Jurkat, Clone E6-1 (cell line): ENCODE data around the gene CELSR1.

Source experiments
- DNase-seq: peaks from one replicate; pipeline ENCODE4 v3.0.0-alpha.2; 2011; ENCODE audit warnings: low read depth, low spot score
- H3K4me3 ChIP-seq: 2 replicates; pipeline ENCODE4 v1.5.1; 2011; ENCODE audit warnings: mild to moderate bottlenecking, low read length, control low read depth, moderate library complexity

Gene CELSR1

DNA sequence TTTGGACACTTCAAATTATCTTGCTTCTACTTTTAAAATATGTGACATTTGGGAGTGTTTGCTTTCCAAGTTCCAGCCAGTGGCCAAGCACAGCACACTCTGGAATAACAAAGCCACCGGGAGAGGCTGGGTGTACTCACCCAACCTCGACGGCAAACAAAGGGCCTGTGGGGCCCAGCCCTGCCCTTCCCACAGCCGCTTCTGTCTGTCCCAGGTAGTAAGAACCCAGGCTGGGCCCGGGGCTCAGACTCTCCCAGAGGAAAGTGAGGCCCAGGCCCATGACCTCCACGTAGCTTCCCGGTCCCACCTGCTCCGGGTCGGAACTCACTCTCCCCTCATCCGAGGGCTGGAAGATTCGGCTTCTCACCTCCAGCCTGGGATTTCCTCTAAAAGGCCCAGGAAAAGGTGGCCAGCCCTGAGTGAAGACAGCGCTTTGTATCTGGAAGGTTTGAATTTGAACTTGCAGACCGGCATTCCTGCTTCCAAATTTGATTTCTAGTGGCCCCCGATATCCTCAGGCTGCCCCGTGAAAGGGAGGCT is 93.5 kb downstream of the CELSR1 start:
- no peak overlapping the region for H3K4me3 ChIP-seq
- DNase-seq = no peak

DNA sequence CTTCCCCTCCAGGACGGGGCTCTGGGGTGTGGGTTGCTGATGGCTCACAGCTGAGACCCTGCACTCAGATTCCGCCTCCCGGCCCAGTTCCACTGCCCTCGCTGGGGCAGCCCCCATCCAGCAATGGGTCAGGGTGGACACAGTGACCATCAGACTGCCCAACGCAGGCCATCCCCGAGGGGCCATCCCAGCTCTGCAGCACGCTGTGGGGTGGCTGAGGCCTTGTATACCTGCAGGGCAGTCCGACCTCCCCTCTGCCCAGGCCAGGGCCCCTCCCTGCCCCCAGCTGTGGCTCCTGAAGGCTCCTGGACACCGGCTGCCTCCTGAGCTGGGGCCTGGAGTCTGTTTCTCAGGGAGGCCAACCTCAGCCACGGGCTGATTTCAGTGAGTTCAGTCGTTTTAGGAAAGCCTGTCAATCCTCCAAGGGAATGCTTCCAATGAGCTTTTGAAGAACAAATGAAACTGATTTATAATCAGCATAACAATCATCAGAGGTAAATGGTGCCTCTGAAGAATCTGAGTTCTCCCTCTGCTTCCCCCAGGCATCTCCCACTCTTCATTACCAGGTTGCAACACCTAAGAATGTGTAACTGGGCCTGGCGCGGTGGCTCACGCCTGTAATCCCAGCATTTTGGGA is 95.1 kb downstream of the CELSR1 start:
- no peak overlapping the region for H3K4me3 ChIP-seq
- no peak for DNase-seq

DNA sequence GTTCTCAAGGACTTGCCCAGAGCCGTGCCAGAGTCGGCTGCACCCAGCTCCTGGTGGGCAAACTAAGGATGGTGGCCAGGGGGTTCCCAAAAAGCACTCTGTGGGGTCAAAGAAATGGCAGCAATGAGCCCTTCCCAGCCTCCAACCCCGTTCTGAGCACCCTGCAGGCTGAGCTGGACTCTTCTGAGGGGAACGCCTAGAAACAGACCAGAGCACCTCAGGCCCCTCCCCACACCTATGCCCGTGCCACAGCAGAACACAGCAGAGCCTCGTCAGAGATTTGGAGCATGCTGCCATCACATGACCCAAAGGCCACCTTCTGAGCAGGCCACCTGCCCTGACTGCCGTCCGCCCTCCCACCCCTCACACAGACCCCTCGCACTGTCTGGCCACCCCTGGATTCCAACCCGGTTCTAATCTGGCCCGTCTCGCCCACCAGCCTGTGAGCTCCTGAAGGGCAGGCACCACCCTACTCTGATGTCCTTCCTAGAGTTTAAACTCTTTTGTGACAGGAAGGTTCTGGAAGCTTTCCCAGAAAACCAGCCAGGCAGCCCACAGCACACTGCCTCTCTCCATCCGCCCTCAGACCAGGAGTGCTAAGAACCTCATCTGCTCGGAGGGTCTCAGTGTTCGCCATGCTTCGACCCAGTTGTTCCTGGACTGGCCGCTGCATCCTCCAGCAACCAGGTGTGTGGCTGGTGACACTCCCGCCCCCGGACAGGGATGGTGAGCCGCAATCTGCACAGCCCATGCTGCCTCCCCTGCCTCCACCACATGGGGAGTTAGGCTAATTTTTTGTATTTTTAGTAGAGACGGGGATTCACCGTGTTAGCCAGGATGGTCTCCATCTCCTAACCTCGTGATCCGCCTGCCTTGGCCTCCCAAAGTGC is 97.6 kb downstream of the CELSR1 start:
- no peak overlapping the region for H3K4me3 ChIP-seq
- DNase-seq = no peak

GRCh38 chr22:46439111-46439510 is 98.3 kb downstream of the CELSR1 start:
- no peak for DNase-seq
- H3K4me3 ChIP-seq = no peak overlapping the region

- DNase-seq = no peak
- H3K4me3 ChIP-seq = no peak overlapping the region
These were observed 99.6 kb downstream of the CELSR1 start for GRCh38 chr22:46437671-46438440.

DNA sequence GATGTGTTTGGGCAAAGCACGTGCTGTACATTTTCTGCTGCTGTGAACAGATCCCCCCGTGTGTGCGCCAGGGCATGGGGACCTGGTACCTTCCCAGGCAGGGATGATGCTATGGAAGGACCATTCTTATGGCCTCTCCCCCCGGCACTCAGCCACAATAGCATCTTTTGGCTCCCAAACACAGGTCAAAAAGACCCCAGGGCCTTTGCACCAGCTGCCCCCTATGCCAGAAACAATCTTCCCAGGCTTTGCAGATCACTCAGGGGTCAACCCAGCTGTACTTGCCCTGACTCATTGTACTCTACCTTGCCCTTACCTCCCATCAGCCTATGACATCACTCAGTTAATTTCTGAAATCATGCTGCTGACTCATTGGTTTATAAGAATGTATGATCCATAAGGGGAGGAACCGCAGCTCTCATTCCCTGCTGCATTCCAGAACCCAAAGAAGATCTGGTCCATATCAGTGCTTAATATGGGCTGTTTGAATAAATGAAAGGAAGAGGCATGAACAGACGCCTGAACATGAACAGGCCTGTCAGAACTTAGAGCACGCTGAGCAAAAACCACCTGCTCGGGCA is 100.7 kb downstream of the CELSR1 start:
- H3K4me3 ChIP-seq = no peak overlapping the region
- DNase-seq = no peak

DNA sequence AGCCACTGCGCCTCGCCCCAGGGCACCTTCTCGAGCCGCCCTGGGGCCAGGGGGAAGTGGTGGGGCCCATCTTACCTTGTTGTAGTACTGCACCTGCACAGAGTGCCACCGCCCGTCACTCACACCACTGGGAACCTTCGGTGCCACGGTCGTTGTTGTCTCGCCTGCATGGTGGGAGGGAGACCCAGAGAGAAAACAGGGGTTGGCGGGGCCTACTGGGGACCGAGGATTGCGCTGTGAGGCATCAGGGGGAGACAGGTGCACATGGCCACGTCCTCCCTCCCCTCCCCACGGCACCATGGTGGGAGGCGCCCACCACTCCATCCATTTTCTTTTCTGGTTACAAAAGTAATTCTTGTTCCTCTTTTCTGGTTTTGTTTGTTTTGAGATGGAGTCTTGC is 104.1 kb downstream of the CELSR1 start:
- no peak overlapping the region for H3K4me3 ChIP-seq
- no peak for DNase-seq

GRCh38 chr22:46432164-46433068 is 105.0 kb downstream of the CELSR1 start:
- peak; percentile 18 for DNase-seq
- H3K4me3 ChIP-seq = peak overlapping the region; percentile 23

DNA sequence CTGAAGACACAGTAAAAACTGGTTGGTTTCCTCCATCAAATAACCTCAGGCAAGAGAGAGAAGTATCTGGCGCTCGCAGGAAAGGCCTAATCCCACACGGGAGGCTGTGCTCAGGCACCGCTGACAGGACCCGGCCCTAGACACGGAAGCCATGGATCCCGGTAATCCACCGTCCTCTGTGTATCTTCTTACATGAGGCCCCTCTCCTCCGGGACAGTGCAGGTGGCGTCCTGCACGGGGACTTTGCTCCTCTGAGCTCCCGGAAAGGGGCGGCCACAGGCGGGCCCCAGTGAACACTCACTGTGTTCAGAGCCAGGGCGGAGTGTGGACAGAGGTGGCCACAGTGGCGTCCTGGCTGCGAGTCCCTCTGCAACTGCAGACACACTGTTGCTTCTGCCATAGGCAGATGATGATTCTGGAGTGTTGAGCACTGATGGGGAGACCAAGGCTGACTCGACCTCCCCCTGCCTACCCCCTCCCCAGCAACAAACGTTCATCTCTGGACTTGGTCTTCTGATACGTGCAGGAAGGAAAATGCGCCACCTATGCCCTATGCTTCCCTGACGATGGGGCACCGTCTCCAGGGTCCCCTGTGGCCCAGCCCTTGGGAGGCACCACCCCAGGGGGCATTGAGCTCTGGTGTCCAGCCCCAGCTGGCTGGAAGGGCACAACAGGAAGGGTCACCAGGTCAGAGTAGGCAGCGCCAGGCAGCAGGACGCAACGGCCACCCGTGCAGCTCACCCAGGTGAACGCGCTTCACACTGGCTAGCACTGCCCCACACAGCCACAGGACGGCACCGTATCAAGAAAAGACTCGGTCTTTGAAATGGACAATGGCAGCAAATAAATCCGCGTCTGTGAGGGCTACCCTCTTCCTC is 106.2 kb downstream of the CELSR1 start:
- no peak for DNase-seq
- H3K4me3 ChIP-seq = no peak overlapping the region

GRCh38 chr22:46429325-46429853 is 108.0 kb downstream of the CELSR1 start:
- no peak for DNase-seq

GRCh38 chr22:46428602-46429324 is 108.7 kb downstream of the CELSR1 start:
- H3K4me3 ChIP-seq = no peak overlapping the region
- no peak for DNase-seq

More at GRCh38 chr22:46429325-46429853, 108.0 kb downstream of the CELSR1 start:
- H3K4me3 ChIP-seq = no peak overlapping the region

DNA sequence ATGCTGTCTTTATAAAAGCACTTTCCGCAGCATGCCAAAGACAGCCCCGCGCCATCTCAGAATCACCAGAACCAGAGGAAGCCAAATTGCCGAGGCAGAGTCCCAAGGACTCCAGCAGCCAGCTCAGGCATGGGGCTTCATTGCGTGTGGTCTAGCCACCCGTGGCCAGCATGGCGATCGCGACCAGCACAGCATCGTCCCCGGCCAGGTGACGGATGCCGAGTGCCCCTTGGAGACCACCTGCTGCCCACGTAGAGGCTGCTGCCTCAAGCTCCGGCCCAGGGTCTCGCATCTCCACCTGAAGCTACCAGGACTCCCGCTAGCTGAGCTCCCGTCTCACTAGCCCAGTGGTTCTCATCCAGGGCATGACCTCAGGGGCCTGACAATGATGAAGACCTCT is 109.2 kb downstream of the CELSR1 start:
- H3K4me3 ChIP-seq = no peak overlapping the region
- DNase-seq = no peak

DNA sequence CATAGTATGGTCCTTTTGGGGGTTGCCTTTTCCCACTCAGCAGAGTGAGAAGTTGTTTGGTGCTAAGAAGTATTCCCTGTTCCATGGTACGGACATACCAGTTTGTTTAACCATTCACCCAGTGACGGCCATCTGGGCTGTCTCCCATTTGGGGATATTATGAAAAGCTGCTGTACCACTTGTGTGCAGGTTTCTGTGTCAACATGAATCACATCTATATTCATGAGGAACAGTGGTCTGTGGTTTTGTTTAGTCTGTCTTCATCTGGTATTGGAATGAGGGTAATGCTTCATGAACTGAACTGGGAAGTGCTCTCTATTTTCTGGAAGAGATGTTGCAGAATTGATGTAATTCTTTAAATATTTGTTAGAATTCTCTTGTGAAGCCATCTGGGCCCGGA is 112.4 kb downstream of the CELSR1 start:
- H3K4me3 ChIP-seq = no peak overlapping the region
- no peak for DNase-seq

DNA sequence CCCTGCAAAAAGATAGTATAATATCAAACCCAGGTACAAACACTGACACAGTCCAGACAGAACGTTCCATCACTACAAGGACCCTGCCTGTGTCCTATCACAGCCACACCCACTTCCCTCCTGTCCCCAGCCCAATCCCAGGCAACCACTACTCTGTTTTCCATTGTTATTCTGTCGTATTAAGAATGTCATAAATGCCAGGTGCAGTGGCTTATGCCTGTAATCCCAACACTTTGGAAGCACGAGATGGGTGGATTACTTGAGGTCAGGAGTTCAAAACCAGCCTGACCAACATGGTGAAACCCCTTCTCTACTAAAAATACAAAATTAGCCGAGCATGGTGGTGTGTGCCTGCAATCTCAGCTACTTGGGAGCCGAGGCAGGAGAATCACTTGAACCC is 112.9 kb downstream of the CELSR1 start:
- no peak for DNase-seq
- no peak overlapping the region for H3K4me3 ChIP-seq

DNA sequence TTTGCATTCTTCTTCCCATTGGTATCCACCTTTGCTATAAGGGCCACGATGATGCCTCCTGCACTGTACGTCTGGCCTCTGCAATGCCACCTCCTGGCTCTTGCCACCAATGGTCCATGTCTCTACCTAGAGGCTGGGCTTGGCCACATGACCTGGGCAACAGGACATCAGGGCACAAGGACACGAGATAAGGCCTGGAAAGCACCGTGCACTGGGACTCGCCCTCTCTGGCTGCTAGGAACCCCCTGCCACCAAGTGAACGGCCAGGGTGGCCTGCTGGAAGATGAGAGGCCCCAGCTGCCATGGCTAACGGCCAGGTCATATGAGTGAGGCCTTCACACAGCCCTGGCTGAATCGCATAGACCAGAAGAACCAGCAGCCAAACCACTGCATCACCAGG is 114.5 kb downstream of the CELSR1 start:
- H3K4me3 ChIP-seq = no peak overlapping the region
- no peak for DNase-seq

DNA sequence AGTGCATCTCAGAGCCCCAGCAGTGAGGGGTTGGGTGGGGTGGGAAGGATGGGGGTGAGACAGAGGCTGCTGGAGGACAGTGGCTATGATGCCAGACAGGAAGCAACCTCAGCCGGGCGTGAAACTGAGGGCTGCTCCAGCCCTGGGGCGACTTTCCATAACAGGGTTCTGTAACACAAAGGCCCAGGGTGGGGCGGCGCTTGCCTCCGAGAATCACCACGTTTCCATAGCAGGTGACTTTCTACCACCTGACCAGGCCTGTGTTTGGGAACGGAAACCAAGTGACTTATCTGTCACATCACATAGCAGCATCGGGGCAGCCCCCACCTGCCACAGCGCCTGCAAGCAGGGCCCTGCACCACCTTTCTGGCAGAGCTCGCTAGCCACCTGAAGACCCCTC is 116.2 kb downstream of the CELSR1 start:
- H3K4me3 ChIP-seq = no peak overlapping the region
- DNase-seq = peak; percentile 50
